Measurements from ENCODE around the gene POLR2M.

Gene POLR2M

DNA sequence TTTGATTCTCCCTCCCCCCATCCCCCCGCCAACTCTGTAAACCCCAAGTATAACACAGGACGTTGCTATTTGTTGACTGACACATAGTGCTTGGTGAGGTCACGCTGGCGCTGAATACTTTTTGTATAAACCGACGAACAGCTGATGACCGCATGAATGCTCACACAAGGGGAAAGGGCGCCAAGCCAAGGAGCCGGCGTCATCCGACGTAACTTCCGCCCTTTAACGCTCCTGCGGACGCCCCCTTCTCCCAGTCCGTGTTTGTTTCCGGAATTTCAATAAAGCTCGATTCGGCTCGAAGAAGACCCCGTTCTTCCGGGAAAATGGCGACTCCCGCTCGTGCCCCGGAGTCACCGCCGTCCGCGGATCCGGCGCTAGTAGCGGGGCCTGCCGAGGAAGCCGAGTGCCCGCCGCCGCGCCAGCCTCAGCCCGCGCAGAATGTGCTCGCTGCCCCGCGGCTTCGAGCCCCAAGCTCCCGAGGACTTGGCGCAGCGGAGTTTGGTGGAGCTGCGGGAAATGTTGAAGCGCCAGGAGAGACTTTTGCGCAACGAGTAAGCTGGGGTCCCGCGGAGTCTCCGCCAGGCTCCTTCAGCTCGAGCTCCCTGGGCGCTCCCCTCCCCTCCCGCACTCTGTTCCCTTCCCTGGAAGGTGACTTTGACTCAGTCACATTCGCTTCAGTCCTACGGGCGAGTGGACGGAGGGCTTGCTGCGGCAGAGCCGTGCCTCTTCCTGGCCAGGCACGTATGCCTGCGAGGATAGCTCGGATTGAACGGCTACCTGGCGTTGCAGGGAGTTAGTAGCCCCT is at the start of gene POLR2M:
POLR2M (plus strand) TSS at position 310 of the 805 bp plus-strand sequence; CDS start at position 439, 129 bp downstream.
- DNase-seq: peak; percentile 84

DNA sequence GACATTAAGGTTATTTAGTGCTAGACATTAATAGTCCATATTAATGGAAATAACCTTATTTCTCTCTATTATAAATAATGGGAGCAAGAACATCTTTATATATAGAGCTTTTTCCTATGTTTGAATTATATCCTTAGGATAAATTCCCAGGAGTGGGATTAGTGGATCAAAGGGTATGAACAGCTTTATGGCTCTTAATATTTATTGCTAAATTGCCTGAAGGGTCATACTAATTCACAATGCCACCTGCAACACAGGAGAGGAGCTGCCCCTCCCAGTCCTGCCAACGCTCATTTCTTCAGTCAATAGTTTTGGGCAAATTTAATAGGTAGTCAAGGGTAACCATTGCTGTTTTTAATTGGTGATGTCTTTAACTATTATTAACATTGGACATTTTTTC is 48.9 kb upstream of the POLR2M start:
- DNase-seq: no peak

DNA sequence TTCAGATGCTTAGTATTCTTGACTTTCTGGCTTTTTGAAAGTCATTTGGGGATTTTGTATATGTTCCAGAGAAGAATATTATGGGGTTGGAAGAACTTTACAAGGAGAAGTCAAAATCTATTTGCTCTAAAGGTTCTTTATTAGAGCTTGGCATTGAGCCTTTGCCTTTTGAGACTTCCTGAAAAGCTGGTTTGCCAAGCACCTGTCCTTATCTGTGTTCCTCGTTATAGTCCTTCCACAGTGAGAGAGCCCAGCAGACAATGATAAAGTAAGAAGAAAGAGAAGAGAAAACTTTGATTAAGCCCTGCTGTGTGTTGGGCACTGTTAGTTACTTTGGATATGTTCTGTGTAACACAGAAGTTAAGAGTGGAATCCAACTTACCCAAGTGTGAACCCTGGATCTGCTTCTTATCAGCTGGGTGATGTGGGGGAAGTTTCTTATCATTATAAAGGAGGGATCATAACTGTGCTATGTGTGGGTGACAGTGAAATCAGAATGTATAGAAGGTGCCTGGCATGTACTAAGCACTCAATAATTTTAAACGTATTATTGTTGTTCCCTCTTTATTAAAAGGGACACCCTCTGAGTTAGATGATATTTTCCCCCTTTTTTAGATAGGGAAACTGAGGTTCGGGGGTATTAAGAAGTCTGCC is 44.3 kb upstream of the POLR2M start:
- DNase-seq: peak; percentile 3

DNA sequence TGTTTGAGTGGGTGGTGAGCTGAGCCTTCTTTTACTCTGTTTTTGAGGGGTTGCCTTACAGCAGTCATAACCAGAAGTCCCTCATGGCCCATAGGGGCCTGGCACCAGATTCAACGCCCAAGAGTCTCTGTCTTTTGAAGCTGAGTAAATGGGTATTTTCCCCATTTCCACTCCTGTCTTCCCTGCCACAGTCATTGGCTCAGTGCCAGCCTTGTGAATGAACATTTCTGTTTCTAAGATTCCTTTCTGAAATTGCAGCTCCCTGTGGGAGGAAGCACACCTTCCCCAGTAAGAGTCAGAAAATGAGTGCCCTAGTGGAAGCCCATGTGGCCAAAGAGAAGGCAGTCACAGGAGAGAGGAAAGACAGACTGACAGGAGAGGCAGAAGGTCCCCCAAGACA is 43.7 kb upstream of the POLR2M start:
- no peak for DNase-seq

DNA sequence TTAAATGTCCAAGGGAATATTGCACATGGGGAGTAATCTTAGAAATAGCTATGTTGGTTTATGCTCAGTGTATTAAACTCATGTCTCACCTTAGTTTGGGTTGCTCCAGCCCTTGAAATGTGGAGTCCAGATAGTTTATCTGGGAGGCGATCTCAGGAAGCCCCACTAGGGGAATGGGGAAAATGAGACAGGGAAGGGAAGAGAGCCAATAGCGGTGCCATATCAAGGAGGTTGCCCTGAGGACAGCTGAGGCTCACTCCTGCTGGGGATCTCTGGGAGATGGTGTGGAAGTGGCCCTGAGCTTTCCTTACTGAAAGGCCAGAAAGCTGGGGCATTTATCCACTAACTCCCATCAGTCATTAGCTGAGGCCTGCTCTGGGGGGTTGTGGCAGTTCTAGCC is 43.3 kb upstream of the POLR2M start:
- DNase-seq: no peak

DNA sequence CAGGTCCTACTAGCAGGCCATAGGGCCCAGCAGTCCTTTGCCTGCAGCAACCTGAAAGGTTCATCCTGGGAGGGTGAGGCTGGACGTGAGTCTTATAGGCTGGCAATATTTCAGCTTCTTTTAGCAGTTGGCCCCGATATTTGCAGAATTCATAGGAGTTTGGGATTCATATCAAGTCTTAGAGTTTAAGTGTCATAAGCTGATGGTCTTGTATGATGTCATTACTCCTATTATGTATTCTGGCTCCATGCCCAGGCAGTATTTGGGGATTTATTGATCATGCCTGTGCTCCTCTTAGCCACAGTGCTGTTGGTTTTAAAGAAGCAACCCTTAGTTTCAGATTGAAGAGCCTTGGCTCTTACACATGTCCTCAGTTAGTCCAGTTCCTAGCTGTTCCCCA is 41.3 kb upstream of the POLR2M start:
- DNase-seq: no peak

DNA sequence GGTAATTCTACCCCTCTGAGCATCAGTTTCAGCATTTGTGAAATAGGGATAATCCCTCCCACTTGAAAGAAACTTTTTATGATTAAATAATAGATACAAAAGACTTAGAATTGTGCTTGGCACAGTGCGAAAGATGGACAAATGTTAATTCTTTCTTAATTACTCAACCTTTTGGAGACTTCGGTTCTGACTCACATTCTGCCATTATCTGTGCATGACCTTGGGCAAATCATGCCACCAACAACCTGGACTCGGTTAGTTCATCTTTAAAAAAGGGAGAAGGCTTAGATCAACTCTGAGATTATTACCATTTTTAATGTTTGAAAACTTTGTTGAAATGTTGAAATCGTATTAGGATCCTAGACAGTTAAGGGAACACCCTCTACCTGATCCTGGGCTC is 40.6 kb upstream of the POLR2M start:
- no peak for DNase-seq

DNA sequence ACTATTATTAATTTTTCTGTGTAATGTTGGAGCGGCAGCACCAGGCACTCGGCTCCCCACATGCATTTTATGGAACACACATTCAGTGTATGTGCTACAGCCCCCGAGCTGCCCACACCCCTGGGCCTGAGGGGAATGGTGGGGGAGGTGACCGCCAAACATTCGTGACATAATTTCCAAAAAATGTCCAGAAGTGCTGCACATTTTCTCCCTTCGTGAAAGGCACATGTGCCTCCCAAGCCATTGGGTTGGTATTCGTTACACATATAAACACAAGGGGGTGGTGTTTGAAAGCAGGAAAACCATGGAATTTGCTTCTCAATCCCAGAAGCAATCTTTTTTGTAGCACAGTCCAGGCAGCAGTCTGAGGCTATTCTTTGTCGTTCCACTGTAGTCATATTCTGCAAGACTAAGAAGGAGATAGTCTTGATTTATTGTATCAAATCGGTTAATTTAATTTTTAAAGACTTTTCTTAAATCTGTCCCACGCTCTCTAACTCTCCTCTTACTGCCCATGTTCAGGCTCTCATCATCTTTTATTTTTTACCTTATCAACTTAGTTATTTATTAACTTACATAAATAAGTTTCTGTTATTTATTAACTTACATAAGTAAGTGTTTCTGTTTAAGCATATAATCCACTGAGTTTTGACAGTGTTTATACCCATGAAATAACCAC is 39.2 kb upstream of the POLR2M start:
- DNase-seq: peak; percentile 2

DNA sequence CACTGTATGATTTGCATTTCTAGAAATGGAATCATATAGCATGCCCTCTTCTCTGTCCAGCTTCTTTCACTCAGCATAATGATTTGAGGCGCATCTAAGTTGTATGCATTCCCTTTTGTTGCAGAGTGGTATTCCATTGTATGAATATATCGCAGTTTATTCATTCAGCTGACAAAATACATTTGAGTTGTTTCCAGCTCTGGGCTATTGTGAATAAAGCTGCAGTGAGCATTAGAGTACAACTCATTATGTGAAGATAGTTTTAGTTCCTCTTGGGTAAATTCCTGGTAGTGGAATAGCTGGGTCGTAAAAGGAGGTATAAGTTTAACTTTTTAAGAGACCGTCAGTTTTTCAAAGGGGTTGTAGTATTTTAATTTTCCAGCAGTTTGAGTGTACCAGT is 38.5 kb upstream of the POLR2M start:
- no peak for DNase-seq

DNA sequence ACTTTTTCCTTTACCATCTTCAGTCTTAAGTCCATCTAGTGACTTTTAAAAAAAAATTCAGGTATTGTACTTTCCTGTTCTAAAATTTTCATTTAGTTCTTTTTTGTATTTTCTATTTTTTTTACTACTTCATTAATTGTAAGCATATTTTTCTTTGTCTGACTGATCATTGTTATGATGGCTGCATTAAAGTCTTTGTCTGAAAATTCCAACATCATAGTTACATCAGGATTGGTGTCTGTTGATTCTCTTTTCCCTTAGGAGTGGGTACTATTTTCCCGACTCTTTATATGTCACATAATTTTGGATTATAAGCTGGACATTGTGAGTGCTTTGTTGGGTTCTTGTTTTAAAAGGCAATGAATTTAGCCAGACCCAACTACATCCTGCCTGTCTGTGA is 34.9 kb upstream of the POLR2M start:
- no peak for DNase-seq

DNA sequence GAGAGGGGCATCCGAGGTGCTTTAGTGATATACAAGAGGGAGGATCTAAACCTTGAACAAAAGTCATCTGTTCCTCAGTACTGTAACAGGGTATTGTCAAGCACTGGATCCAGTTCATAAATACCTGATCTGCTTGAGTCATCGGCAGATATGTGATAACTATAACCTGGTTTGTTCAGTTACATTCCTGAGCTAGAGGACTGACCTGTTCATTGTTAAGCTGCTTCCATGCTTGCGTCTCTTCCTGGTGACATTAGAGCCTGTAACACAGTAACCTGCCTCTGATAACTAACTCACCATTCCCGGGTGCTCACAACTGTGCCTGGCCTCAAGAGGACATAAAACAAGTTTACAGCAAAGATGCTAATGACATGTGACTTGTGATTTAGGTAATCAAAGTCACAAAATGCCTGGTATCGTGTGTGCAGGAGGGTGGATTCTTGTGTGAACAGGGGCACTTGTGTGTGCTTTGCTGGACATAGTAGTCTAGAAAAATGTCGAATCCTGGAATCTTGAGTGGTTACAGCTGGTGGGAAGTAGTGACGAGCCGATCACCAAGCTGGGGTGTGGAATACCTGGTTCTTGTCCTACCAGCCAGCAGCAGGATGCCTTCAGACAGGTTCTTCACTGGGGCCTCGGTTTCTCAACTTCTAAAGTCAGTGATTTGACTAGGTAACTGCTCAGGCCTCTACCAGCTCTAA is 30.9 kb upstream of the POLR2M start:
- no peak for DNase-seq

DNA sequence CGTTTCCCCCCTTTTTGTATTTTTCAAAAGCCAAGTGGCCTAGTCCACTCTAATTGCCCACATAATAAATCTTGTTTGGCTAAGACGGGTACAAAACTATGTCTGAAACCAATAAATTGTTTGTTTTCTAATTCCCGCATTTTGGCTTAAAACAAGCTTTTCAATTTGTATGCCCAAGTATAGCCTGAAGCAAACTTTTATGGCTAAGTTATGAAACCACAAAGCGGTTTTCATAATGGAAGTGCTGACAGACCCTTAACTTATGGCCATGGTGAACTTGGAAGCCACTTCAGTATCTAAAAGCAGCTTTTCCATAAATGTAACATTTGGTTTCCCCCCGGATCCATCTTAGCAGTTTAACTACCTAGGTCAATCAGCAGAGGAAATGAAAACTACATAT is 29.9 kb upstream of the POLR2M start:
- no peak for DNase-seq

DNA sequence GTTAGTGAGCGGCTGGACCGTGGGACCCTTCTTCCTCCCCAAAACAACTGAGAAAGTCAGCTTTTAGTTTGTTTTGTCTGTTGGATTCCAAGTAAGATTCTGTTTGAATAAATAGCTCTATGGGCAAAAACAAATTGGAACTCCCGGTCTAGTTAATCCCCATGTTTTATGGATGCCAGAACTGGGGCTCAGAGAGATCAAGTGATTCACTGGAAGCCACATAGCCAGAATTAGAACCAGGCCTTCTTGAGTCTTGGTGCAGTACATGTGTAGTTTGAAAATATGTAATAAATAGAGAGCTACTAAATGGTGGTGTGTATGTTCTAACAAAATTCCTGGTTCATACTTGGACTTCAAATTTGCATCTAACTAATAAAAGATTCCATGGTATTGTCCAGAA is 29.3 kb upstream of the POLR2M start:
- DNase-seq: no peak

DNA sequence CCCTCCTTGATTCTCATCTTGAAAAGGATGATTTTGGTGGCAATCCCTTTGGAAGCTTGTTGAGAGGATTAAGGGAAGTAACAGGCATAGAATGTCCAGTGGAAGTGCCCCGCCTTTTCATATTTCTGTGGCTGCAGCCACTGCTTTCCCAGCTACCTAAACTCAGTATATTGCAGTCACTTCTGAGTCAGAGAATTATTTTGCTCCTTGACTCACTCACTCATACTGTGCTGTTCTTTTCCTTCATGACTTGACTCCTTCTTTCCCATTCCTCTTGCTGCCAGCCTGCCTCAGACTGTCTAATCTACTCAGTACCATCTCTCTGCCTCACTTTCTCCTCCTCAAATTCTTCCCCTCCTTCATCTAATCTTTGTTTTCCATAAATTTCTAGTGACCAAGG is 26.5 kb upstream of the POLR2M start:
- no peak for DNase-seq

DNA sequence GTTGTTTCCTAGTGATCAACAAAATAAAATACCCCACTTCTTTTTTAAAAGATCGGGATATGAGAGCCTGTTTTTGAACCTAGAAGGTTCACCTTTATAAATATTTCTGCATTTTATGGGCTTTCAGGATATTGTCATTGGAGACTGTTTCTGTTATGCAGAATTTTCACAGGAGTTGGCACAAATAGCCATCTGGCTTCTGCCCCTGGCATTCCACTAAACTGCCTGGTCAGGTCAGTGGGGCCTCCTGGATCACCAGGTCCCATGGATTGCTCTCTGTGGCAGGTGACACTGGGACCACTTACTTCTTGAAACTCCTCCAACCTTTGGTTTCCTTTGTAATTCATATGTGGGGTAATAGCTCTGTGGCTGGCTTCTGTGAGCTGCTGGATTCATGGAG is 25.5 kb upstream of the POLR2M start:
- no peak for DNase-seq

DNA sequence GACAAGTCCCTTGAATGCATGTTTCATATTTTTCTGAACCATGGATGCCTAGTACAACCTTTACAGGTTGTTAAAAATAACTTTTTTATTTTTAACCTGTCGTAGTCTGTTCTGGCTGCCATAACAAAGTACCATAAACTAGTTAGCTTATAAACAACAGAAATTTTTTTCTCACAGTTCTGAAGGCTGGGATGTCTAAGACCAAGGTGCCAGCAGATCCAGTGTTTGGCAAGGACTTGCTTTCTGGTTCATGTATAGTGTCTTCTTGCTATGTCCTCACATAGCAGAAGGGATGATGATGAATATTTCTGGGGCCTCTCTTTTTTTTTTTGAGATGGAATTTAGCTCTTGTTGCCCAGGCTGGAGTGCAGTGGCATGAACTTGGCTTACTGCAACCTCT is 23.0 kb upstream of the POLR2M start:
- no peak for DNase-seq

DNA sequence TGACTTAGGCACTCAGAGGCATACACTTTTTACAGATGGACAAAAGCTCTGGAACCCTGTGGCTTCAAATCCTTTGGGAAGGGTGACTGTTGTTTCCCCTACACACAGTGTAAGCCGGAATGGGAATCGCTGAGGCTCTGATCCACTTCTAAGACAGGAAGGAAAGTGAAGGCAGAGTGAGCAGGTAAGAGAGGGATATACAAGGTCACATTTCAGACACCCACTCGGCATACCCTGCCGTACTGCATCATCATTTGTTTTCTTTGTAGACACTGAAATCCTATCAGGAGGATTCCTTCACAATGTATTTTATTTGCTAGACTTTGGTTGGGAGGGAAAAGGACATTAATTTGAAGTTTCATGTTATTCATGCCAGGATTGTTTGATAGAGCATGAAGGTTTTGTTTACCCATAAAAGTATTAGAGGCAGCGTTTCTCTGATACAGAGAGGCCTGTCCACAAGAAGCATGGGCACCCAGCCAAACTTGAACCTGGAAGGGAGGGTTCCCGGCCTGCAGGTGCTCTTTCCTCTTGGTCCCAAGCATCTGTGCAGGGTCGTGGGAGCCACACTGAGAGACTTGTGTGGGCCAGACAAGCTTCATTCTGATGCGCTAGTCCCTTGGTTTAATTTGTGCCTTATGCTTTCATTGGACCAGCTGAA is 21.9 kb upstream of the POLR2M start:
- DNase-seq: peak; percentile 26

DNA sequence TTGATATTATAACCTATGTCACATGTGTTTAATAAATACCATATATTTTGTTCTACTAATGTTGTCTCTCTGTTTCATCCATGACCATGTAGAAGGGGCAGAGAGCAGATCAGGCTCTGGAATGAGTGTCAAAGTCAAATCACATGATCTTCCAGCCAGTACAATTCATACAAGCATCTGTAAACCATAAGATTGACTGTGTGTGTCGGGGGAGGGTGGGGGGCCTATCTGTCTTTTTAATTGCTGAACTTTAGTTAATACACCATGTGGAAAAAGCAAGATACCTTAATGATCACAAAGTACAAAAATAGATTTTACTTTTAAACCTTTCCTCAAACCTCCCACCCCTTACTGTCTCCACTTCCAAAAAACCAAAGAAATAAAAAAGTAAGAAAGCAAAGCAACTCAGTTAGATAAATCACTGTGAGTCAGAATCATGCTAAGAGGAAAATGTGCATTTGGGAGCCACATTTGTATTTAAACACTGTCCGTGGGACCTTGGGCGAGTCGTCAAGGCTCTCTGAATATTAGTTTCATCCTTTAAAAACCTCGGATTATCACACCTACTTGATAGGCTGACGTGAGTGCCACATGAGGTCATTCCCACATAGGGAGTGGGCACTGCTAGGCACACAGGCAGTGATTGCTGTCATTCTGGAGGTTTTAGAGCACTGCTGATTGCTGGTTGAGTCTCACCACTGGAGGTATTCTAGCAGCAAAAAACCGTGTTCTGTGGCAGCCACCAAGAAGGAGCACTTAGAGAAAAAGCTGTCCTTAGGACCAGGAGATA is 21.0 kb upstream of the POLR2M start:
- DNase-seq: no peak

DNA sequence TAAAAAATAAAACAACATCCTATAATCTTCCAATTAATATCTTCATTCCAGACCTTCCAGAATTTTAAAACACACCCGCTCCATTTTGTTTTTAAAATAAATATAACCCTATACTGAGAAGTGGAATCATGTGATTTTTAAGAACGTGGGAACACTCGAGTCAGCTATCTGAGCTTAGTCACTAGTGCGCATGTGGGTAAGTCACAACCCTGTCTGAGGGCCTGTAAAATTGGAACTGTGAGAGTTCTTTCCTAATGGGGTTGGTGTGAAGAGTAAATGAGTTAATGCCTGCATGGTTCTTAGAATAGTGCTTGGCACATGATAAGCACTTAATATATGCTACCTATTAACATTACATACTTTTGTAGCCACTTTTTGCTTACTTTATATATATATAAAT is 19.9 kb upstream of the POLR2M start:
- DNase-seq: no peak

DNA sequence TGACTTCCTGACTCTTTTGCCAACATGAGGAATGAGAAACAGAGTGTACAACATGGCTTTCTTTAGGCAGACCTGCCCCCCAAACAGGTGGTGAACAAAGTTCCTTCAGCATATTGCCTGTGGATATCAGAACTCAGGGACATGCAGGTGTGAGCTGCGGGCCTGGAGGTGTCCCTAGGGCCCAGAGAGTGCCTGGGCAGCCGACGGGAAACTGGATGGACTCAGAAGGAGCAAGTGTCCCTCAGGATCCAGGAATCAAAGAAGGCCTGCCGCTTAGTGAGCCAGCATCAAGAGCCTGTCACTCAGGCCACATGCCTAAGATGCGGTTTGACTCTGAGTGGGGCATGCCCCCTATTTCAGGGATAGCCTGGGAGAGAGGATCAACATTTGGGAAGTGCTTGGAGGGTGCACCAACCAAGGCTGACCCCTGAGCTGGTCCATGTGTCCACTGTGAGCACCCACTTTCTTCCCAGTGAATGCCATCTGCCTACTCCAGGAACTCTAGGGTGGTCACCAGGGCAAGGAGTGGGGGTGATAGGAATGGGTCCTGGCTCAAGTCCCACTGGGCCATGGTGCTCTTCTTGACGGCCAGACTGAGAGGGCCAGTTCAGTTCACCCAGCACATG is 16.1 kb upstream of the POLR2M start:
- no peak for DNase-seq

DNA sequence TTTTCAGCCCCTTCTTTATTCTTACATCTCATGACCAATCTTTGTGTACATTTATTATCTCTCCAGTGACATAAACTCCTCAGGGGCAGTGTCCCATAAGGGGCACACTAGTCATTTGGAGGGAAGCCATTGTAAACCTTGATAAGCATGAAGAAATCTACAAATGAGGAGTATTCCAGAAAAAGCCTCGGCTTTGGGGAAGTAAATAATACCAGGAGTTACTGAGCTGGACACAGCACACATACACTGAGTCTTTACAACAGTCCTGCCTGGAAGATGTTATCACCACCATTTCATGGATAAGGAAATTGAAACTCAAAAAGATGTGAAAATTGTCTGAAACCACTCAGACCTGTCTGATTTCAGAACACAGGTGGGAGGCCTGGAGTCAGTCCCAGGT is 15.4 kb upstream of the POLR2M start:
- no peak for DNase-seq

DNA sequence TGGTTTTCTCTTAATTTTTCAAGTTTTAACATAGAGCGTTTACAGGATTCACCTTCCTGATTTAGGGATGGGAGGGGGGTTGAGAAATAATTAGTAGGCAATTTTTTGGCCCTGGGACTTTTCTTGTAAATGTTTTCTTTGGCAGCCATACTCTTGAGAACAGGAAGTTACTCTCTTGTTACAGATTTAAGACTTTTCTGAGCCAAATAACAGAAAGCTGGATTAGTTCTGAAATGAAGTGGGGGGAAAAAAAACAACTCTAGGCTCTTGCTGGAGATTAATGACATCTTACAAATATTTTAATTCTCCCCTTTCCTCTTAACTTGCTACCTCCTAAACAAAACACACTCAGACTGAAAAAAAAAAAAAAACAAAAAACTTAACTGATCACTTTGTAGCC is 13.8 kb upstream of the POLR2M start:
- DNase-seq: no peak
